ENCODE results near the gene PRKAR1A. TPM values are rescaled to one million over a fixed set of nuclear protein-coding genes. Genes with fewer than 3 reads are reported as not detected.
"Not testable (repeated sequence)": the region's sequence is repeated elsewhere in the genome, so short reads cannot be mapped to it uniquely, and the experiment has no call there.

PRKAR1A gene
- total RNA-seq, 2 experiments from 2014 or later = 158 to 332 TPM

DNA sequence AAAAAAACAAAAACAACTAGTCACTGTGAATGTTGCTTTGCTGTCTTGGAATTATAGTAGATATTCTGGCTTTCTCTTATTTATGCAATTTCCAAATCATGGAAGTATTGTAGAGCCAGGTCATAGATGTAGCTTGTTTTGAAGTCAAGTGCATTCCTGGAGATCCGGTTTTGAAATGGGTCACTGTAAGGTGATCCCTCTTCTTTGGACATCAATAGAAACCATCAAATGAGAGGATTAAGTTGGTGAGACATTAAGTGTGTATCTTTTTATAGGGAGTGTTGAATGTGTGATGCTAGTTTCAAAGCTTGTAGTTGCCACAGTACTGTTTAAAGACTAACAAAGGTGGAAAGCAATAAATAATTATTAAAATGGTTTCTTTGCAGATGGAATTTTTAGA is 4.5 kb downstream of the PRKAR1A start:
- H2AFZ ChIP-seq (ENCODE audit: low read length) = no peak overlapping the region
- peaks cover 22% of the 10 kb centered on the region; the same call in 1 of the 2 replicates for H3K9me3 ChIP-seq (ENCODE audit: low read length)
- TF ChIP-seq, protein P1, sequence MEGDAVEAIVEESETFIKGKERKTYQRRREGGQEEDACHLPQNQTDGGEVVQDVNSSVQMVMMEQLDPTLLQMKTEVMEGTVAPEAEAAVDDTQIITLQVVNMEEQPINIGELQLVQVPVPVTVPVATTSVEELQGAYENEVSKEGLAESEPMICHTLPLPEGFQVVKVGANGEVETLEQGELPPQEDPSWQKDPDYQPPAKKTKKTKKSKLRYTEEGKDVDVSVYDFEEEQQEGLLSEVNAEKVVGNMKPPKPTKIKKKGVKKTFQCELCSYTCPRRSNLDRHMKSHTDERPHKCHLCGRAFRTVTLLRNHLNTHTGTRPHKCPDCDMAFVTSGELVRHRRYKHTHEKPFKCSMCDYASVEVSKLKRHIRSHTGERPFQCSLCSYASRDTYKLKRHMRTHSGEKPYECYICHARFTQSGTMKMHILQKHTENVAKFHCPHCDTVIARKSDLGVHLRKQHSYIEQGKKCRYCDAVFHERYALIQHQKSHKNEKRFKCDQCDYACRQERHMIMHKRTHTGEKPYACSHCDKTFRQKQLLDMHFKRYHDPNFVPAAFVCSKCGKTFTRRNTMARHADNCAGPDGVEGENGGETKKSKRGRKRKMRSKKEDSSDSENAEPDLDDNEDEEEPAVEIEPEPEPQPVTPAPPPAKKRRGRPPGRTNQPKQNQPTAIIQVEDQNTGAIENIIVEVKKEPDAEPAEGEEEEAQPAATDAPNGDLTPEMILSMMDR (conservative IDR thresholded peaks at IDR 0.05; ENCODE audit: low read length) = no peak
- no peak for TF ChIP-seq EZH2phosphoT487 (IDR thresholded peaks at IDR 0.05; ENCODE audit: borderline replicate concordance, low read depth, low read length)
- H3K36me3 ChIP-seq (ENCODE audit: insufficient read depth, low read length) = peaks cover 79% of the 10 kb centered on the region
- H3K4me3 ChIP-seq (ENCODE audit: low read depth, low read length, poor library complexity, severe bottlenecking) = no peak overlapping the region
- intact Hi-C loops (cut with micrococcal nuclease; ENCODE audit: unreplicated experiment) = no loop called here
- no TSS peak for BruUV-seq (replicated peaks)
- CTCF ChIA-PET (ENCODE audit: unreplicated experiment) = no interaction called here
- peaks cover 70% of the 10 kb centered on the region for H3K79me2 ChIP-seq (ENCODE audit: insufficient read depth, low read depth, low read length)
- peaks cover 26% of the 10 kb centered on the region for H4K20me1 ChIP-seq (ENCODE audit: insufficient read depth, low read length)
- POLR2A ChIA-PET = interaction anchor here (0.6 to 2.9 kb wide), 8 partner anchors 9 to 906 kb away, joined by 3 to 14 read pairs (median 4); no protein-coding TSS in a partner anchor
- H3K9me2 ChIP-seq (ENCODE audit: insufficient read depth, low read length) = no peaks in the 10 kb centered on the region
- no peak overlapping the region for H3K27ac ChIP-seq (ENCODE audit: low read depth, low read length, poor library complexity, severe bottlenecking)
- H3K4me1 ChIP-seq (ENCODE audit: insufficient read depth, low read length, poor library complexity, severe bottlenecking) = peaks cover 21% of the 10 kb centered on the region
- H3K4me2 ChIP-seq (ENCODE audit: low read length) = no peak overlapping the region
- DNase-seq (ENCODE audit: low spot score) = no peak

DNA sequence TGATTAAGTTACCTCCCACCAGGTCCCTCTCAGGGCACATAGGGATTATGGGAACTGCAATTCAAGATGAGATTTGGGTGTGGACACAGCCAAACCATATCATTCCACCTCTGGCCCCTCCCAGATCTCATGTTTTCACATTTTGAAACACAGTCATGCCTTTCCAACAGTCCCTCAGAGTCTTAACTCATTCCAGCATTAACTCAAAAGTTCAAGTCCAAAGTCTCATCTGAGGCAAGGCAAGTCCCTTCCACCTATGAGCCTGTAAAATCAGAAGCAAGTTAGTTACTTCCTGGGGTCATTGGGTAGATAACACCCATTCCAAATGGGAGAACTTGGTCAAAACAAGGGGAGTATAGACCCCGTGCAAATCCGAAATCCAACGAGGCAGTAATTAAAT is 5.4 kb downstream of the PRKAR1A start:
- H3K9me3 ChIP-seq (ENCODE audit: low read length) = peaks cover 22% of the 10 kb centered on the region; the same call in 1 of the 2 replicates
- POLR2A ChIA-PET = interaction anchor here (2.9 kb wide), 1 partner anchor 19 kb away, joined by 14 read pairs; no protein-coding TSS in a partner anchor
- peaks cover 69% of the 10 kb centered on the region for H3K79me2 ChIP-seq (ENCODE audit: insufficient read depth, low read depth, low read length)
- H2AFZ ChIP-seq (ENCODE audit: low read length); H3K4me3 ChIP-seq (ENCODE audit: low read depth, low read length, poor library complexity, severe bottlenecking); H3K9me2 ChIP-seq (ENCODE audit: insufficient read depth, low read length); BruUV-seq (replicated peaks); intact Hi-C loops (cut with micrococcal nuclease; ENCODE audit: unreplicated experiment); H3K27ac ChIP-seq (ENCODE audit: low read depth, low read length, poor library complexity, severe bottlenecking); CTCF ChIA-PET (ENCODE audit: unreplicated experiment); H3K4me2 ChIP-seq (ENCODE audit: low read length); DNase-seq (ENCODE audit: low spot score): not testable (repeated sequence)
- H3K36me3 ChIP-seq (ENCODE audit: insufficient read depth, low read length) = peaks cover 88% of the 10 kb centered on the region
- peaks cover 26% of the 10 kb centered on the region for H4K20me1 ChIP-seq (ENCODE audit: insufficient read depth, low read length)
- H3K4me1 ChIP-seq (ENCODE audit: insufficient read depth, low read length, poor library complexity, severe bottlenecking) = peaks cover 21% of the 10 kb centered on the region

- intact Hi-C loops (cut with micrococcal nuclease; ENCODE audit: unreplicated experiment) = no loop called here
Measured at GRCh38 chr17:68518063-68518815, 6.0 kb downstream of the PRKAR1A start.

GRCh38 chr17:68519051-68519450 is 6.8 kb downstream of the PRKAR1A start:
- peaks cover 14% of the 10 kb centered on the region for H3K4me1 ChIP-seq (ENCODE audit: insufficient read depth, low read length, poor library complexity, severe bottlenecking)
- CTCF ChIA-PET (ENCODE audit: unreplicated experiment); H3K4me2 ChIP-seq (ENCODE audit: low read length); H3K27ac ChIP-seq (ENCODE audit: low read depth, low read length, poor library complexity, severe bottlenecking); BruUV-seq (replicated peaks); POLR2A ChIA-PET; DNase-seq (ENCODE audit: low spot score); H2AFZ ChIP-seq (ENCODE audit: low read length); H3K9me2 ChIP-seq (ENCODE audit: insufficient read depth, low read length); H3K4me3 ChIP-seq (ENCODE audit: low read depth, low read length, poor library complexity, severe bottlenecking); intact Hi-C loops (cut with micrococcal nuclease; ENCODE audit: unreplicated experiment): not testable (repeated sequence)
- peaks cover 55% of the 10 kb centered on the region for H3K79me2 ChIP-seq (ENCODE audit: insufficient read depth, low read depth, low read length)
- H3K36me3 ChIP-seq (ENCODE audit: insufficient read depth, low read length) = peaks cover 97% of the 10 kb centered on the region
- H4K20me1 ChIP-seq (ENCODE audit: insufficient read depth, low read length) = peaks cover 14% of the 10 kb centered on the region
- peaks cover 22% of the 10 kb centered on the region; the same call in 1 of the 2 replicates for H3K9me3 ChIP-seq (ENCODE audit: low read length)

More at GRCh38 chr17:68518063-68518815, 6.0 kb downstream of the PRKAR1A start:
- Histone ChIP-seq H3K4me2 (ENCODE audit: low read length) (no peak overlapping the region), H3K79me2 (ENCODE audit: insufficient read depth, low read depth, low read length) (peaks cover 63% of the 10 kb centered on the region), H3K4me3 (ENCODE audit: low read depth, low read length, poor library complexity, severe bottlenecking) (no peak overlapping the region), H3K9me2 (ENCODE audit: insufficient read depth, low read length) (no peaks in the 10 kb centered on the region), H4K20me1 (ENCODE audit: insufficient read depth, low read length) (peaks cover 22% of the 10 kb centered on the region), H3K27ac (ENCODE audit: low read depth, low read length, poor library complexity, severe bottlenecking) (no peak overlapping the region), H2AFZ (ENCODE audit: low read length) (no peak overlapping the region), H3K36me3 (ENCODE audit: insufficient read depth, low read length) (peaks cover 94% of the 10 kb centered on the region), H3K4me1 (ENCODE audit: insufficient read depth, low read length, poor library complexity, severe bottlenecking) (peaks cover 21% of the 10 kb centered on the region), H3K9me3 (ENCODE audit: low read length) (peaks cover 22% of the 10 kb centered on the region; the same call in 1 of the 2 replicates)
- no TSS peak for BruUV-seq (replicated peaks)
- TF ChIP-seq EZH2phosphoT487 (IDR thresholded peaks at IDR 0.05; ENCODE audit: borderline replicate concordance, low read depth, low read length) = no peak
- TF ChIP-seq, protein P1 (conservative IDR thresholded peaks at IDR 0.05; ENCODE audit: low read length) = no peak
- DNase-seq (ENCODE audit: low spot score) = no peak
- ChIA-PET POLR2A (no interaction called here), CTCF (ENCODE audit: unreplicated experiment) (no interaction called here)

Measured in OCI-LY7 (cell line).